AG09319 (cell line): ENCODE results near the gene PDE4D.

Experiments
- DNase-seq: peaks from one replicate; pipeline ENCODE4 v3.0.0-alpha.2; 2010; ENCODE audit warnings: low read depth; ENCODE audit errors: extremely low read depth
- CTCF ChIP-seq: IDR thresholded peaks from 2 replicates; pipeline ENCODE4 v1.5.1; 2011; ENCODE audit warnings: low read depth, mild to moderate bottlenecking, inconsistent platforms, low read length, moderate library complexity

Gene PDE4D

DNA sequence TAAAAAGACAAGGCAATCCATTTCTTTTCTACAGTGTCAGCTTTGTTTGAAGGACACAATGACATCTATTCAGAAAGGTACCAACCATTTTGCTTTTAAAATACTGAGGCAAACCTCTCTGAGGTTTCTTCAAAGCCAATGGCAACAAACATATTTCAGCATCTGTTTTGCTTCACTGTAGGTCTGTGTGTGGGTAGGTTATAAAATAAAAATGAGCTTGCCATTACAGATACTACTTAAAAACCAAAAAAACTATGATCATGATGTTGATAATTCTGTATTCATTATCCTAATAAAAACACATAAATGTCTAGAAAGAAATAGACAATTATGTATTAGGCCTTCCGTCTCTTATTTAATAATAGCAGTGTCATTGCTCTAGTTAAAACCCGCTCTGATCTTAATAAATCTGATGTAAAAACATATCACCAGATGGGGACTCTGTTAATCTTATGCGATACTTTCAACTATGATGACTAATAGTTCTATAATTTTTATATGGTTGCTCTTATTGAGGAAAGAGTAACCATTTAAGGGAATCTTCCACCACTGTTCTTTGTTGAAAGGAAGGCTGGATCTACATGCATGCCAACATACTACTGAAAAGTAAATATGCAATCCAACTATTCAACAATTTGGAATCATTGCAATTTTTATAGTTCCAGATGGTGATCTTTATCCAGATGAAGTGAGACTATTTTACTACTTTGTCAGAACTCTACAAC lies 647.2 kb downstream of the PDE4D start:
- no peak for DNase-seq
- TF ChIP-seq CTCF = no peak

DNA sequence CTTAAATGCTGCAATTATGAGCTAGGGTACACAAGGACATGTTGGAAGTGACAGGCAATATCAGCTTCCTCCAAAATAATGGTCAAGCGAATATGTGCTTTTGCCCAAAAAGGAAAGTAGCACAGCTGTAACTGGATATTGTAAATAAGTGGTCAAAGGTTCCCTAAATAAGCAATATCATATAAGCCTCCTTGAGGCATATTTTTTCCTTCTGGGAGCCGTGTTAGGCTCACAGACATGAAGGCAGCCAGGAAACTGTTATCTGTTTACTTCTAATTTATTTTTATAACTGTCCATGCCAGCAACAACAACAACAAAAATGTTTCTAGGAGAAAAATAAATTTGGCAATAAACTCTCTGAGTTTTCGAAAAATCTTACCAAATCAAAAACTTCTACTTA lies 648.3 kb downstream of the PDE4D start:
- TF ChIP-seq CTCF = no peak
- no peak for DNase-seq

DNA sequence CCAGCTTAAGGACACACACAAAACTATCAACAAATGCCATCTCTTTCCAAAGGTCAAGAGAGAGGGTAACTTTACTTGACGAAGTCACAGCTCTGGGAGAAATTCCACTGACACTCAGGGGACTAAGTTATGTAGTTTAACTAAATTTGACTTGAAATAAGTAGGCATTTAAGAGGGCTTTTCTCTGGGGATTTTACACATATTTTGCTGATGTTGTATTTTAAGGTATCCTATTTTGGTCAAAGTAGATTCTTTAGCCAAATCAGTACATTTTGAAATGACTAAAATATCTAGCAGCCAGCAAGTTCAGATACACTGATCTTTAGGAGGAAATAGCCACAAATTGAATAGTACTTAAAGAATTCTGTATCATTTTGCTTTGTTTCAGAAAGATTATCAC lies 652.0 kb downstream of the PDE4D start:
- DNase-seq = no peak
- no peak for TF ChIP-seq CTCF

GRCh38 chr5:59241119-59241518 lies 652.4 kb downstream of the PDE4D start:
- no peak for TF ChIP-seq CTCF
- DNase-seq = no peak

DNA sequence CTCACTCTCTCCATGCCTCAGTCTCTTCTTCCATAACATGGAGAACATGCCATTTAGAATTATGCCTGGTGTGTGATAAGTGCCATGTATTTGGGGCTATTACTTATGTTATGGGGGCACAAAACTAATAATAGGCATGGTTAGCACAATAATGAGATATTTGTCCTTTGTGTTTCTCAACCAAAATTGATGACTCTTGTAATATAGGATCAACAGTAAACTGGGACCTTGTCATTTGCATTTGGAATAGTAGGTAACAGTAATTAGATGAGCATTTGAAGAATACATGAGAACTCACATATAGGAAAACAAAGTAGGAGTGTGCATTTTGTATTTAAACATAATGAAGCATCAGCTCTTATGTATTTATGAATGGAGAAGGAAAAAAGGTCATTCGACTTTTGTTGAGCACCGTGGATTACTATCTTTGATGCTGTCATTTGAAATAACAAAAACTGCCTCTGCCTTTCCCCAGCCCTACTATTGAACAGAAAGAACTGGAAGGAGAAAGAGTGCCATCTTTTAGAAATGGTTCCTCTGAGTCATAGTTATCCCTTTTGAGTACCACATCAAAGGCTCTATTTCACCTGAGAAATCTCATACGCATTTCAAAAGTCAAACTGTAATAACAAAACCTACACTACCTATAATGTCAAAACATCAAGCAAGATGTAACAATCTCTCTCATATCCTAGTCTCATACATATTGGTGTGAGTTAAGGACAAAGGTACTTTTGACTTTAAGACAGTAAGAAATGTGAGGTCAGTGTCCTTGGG lies 655.2 kb downstream of the PDE4D start:
- TF ChIP-seq CTCF = no peak
- no peak for DNase-seq

DNA sequence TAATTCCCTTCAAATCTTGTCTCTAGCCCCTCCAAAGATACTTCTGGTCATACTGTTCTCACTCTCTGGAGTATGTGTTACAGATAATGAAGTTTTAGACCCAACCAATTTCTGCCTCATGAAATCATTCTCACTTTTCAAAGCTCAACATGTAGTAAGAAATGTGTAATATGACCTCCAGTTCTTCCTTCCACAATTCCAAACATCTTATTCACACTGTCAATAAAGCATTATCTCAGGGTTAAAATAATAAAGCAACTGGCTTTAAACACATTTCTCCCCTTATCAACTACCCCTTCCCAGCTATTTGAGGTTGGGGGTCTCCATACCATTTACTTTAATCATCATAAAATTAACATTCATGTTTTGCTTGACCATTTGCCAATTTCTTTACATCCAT lies 656.5 kb downstream of the PDE4D start:
- no peak for TF ChIP-seq CTCF
- DNase-seq = no peak

DNA sequence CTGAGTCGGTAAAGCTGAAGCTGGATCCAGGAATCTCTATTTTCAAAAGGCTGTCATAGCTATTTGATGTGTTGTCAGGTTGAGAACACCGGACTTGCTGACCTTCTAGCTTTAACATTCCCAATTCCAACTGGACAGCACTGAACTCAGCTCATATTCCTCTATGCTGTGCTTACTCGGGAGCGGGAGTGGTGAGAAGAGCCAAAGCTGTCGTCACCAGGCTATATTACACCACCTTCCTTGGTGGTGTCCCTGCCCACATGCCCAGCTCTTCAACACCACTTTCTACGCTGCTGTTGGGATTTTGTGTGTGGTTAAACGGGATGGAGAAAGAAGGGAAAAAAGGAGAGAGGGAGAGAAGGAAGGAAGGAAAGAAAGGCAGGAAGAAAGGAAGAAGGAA lies 657.1 kb downstream of the PDE4D start:
- no peak for DNase-seq
- no peak for TF ChIP-seq CTCF
